GM18867 (cell line): ENCODE results near the gene LINS1.

Source experiments
- ATAC-seq: cut with Tn5 transposase; IDR thresholded peaks from one replicate; pipeline ENCODE4 v1.9.1; 2021; ENCODE audit warnings: mild to moderate bottlenecking, moderate library complexity; ENCODE audit not compliant: unreplicated experiment

The LINS1 gene

GRCh38 chr15:100560323-100560722 lies 41.7 kb downstream of the LINS1 start:
- no peak for ATAC-seq

- no peak for ATAC-seq
Measured at GRCh38 chr15:100559330-100559729, 42.7 kb downstream of the LINS1 start.

DNA sequence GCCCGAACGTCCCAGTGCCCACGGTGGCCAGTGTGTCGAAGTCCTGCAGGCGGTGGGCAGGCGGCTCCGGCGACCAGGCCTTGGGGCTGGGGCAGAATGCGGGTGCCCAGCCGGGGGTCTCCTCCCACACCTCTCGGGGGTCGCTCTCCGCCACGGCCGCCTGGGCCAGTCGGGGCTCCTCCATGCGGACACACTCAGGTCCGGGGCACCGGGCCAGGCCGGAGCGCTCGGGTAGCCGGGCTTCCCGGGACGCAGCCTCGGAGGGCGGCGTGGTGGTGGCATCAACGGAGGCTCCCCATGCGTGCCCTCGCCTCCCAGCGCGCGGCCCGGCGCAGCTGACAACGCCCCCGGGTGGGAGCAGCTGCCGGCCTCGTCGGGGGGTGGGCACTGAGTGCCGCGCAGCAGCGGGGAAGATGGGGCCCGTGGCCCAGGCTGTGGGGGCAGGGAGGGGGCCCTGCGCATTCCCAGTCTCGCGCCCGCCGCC lies 43.2 kb downstream of the LINS1 start:
- ATAC-seq, result no peak

GRCh38 chr15:100553468-100553867 lies 48.5 kb downstream of the LINS1 start:
- no peak for ATAC-seq

DNA sequence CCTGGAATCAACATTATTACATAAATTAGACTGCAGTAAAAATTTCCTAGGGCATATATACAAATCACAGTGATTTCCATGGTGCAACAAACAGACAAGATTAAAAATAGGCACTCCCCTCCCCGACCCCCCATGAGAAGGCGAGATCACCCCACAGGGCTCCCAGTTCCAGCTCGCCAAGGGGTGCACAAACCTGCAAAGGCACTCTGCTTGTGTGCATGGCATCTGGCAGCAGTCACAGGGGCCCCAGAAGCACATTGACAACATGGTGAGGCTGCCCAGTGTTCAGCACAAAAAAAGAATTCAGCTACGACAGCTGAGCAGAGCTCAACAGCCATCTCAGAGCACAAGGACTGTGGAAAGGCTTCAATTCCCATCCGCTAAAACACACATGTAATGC lies 54.0 kb downstream of the LINS1 start:
- no peak for ATAC-seq

GRCh38 chr15:100544946-100545345 lies 57.0 kb downstream of the LINS1 start:
- ATAC-seq, result no peak

DNA sequence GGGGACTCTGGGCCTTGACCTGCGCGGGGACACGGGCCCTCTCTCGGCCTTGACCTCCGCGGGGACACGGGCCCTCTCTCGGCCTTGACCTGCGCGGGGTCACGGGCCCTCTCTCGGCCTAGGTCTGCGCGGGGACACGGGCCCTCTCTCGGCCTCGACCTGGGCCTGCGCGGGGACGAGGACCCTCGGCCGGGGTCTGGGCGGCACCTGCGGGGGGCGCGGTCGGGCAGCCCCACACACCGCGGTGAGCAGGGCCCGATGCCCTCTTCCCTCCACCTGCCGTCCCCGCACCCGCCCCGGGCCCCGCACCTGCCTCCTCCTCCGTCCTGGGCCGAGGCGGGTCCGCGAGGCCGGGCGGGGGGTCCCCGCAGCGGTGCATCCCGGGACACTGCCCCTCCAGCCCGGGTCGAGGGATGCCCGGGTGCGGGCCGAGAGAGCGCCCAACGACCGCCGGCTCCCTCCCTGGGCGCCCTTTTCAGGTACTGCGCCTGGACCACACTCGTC lies 57.6 kb downstream of the LINS1 start:
- no peak for ATAC-seq

DNA sequence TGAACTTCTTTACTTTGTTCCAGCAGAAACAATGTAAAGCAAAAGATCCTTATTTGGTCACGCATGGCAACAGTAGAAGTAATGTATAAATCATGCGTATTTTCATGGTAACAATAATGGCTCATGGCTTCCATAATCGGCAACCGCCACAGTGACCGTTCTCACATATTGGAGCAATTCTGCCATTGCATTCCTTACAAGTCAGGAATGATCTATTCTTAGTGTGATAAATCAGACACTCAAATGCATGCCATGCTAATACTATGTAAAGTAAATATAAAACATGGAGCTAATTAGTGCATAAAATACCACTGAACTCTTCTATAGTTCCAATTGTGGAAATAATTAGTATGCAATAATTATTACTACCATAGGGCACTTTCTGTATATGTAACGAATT lies 59.7 kb downstream of the LINS1 start:
- ATAC-seq, result no peak

DNA sequence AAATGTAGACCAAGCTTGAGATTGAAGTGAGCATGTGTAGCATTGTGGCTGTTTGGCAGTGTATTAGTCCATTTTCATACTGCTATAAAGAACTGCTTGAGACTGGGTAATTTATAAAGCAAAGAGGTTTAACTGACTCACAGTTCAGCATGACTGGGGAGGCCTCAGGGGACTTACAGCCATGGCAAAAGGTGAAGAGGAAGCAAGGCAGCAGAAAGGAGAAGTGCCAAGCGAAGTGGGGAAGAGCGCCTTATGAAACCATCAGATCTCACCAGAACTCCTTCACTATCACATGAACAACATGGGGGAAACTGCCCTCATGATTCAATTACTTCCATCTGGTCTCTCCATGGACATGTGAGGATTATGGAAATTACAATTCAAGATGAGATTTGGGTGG lies 64.7 kb downstream of the LINS1 start:
- ATAC-seq, result no peak

- ATAC-seq, result no peak
Measured at GRCh38 chr15:100536733-100537132, 65.3 kb downstream of the LINS1 start.

DNA sequence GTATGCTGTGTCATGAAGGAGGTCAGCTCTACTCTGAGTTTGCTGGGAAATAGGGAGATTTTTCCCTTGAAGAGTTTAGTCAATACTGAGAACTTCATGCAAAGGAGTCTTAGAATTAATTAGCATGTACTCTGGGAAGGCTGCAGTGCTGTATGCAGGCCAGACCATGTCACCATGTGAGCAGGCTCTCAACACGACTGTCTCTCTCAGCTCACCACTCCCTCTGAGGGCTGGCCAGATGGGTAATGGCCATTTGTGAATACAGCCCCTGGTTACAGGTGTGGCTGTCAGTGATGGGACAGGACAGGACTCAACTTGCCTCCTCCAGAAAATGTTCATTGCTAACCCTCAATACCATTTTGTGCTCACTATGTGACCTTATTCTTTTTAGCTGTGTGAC lies 68.1 kb downstream of the LINS1 start:
- no peak for ATAC-seq

- no peak for ATAC-seq
Measured at GRCh38 chr15:100531823-100532327, 70.1 kb downstream of the LINS1 start.

- ATAC-seq, result no peak
Measured at GRCh38 chr15:100531204-100531603, 70.8 kb downstream of the LINS1 start.

DNA sequence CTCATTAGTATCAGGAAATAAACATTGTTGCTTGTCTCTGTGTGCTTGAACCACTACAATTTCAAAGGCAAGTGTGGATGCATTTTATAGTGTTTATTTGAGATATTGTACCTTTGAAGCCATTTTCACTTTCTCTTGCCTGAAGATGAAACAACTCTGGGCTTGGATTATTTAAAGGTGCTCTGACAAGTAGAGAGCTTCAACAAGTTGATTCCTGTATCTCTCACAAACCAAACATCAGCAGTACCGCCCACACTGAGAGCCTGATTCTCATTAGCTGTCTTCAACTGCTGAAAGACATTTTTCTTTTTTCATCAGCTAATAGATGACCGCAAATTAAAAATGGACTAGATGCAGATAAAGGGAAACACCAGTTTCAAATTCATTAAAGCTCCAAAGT lies 72.4 kb downstream of the LINS1 start:
- no peak for ATAC-seq

DNA sequence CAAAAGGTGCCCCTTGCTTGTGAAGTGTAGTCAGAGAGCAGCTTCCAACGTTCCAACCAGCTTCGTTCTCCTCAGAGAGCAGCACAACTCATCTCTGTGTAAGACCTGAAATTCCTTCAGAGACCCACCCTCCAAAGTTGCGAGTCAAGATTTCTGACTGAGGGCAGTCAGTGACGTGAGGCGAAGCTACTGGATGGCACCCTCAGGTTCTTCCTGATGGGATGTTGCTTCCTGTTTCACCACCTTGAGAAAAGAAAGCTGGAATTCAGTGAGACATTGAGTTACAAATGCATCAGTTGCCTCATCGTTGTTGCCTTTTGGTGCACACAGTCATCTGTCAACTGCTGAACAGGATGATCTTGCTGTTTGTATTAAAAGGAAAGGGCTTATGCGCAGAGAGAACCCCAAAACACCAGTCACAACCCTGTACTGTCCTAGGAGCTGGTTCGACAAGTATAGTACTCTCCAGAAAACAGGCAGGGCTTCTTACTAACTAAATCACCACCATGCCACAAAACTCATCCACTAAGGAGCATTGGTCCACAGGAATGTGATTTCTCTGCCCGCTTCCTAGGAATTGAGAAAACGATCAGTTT lies 73.1 kb downstream of the LINS1 start, which contains the start of gene CERS3:
CERS3 (minus strand) TSS at position 118 of the 596 bp plus-strand sequence. CDS start 27,101 bp downstream, outside the sequence.
- ATAC-seq, result no peak

DNA sequence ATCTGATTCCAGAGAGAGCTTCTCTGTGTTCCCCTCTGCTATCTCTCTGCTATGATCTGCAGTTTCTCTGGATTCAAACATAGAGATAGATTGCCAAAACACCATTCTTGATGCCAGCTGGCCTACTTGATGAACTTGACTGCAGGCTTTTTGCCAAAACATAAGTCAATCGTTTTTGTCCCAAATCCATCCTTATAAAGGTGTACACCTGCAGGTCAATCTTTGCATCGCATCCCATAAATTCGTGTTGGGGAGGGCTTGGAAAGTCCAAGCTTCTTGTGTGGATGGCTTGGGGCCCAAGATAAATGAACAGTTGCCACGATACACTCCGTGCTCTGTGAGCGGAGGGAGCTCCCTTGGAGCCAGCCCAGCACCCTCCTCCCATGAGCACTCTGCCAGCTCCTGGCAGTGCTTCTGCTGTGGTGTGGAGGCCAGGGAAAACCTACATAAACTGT lies 75.9 kb downstream of the LINS1 start:
- no peak for ATAC-seq

DNA sequence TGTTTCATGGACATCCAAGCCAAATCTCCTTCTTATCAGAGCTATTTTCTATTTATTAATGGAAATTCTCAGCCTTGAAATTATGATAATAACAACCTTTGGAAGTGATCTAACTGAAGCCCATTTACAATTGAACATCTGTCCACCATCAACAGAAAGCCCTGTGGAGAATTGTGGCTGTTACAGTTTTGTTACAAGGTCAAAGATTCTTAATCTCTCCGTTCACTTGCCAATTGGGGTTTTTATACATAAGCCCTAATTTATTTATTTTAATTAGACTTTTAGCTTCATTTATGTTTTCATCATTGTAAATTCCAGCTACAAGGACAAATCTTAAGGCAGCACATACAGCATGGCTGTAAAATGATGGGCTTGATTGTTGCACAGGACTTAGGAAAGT lies 76.5 kb downstream of the LINS1 start:
- no peak for ATAC-seq

DNA sequence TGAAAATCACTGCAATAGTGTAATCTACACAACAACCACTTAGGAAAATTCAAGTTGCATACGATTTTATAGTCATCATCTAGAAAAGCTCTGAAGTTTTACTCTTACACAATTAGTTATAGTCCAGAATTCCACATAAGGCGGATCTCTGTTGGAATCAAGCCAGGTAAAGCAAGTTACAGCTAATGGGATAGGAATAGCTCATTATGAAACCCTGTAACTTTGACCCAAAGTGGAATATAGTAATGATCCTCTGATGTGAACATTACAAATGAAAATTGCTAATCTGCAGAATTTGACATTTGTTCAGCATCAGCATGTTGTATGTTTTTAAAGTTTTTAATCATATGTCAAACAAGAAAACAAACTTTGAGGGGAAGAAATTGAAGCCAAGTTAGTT lies 77.7 kb downstream of the LINS1 start:
- ATAC-seq, result no peak

GRCh38 chr15:100521907-100522306 lies 80.1 kb downstream of the LINS1 start:
- ATAC-seq, result no peak

DNA sequence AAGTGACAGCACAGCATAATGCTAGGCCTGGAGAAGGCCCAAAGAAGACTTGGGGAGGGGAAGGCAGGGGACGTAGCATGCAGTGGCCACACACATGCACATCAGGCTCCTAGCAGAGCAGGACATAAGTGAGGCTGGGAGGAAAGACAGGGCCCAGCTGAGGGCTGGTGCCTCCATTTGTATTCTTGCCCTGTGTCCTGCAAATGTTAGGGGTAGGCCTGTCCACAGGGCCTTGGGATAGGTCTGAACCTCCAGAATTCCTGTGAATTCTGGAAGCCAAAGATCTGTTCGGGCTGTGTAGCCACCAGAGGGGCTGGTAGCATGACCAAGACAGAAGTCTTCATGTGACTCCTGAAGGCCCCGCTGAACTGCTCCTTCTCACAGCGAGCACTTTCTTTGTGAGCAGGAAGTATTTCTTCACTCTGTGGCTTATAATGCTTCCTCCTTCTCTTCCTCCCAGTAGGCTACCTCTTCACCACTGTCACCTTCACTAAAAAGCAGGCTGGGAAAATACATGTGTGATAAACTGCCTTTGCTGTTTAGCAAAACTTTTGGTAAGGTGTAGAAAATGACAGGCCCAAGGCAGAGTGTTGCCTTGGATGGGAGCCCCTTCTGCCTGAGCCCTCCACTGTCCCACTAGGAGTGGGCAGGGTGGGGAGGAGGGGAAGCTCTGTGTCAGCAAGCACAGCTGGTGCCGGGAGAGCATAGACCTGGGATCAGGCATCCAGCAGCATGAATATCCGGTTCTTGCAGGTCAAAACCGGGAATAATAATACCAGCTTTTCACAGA lies 81.7 kb downstream of the LINS1 start:
- no peak for ATAC-seq

DNA sequence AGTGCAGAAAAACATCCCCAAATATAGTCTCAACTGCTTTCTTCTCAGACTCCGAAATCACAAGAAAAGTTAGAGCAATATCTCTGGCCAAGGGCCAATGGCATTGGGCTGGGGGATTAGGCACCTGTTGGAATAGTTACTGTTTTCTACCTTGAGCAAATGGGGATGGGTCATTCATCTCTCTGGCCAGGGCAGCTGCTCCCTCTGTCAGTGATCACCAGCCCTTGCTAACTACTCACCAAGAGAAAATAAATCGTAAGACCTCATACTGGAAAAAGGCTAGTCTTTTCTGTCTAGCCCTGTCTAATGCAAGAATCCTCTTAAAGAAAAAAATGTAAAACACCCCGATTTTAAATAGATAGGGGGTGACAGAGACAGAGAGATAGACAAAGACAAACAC lies 84.1 kb downstream of the LINS1 start:
- ATAC-seq, result no peak
